ENCODE measurements around the gene FGFR3. TPM values are rescaled to one million over a fixed set of nuclear protein-coding genes. Genes with fewer than 3 reads are reported as not detected.
A peak's percentile ranks its signal among the peaks of the same experiment; 100 is the strongest.

Gene FGFR3
- total RNA-seq, 1 experiment from 2014 or later = 1.9 TPM

DNA sequence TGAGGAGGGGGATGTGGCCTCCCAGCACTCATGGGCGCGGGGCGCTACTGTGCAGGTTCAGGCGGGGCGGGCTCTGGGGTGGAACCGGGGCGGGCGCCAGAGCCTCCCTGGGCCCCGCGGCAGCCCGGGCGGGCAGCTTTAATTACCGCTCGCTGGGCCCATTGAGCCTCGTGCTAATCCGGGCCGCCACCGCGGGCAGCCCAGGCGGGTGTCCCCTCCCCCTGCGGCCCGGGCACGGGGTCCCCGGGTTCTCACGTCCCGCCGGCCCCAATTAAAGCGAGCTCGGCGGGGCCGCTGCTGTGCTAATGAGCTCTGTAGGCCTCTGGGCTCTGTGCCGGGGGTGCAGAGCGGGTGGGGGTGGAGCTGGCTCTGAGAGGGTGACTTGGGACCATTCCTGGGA lies 22.8 kb upstream of the FGFR3 start:
- DNase-seq (ENCODE audit: low read depth) = no peak

DNA sequence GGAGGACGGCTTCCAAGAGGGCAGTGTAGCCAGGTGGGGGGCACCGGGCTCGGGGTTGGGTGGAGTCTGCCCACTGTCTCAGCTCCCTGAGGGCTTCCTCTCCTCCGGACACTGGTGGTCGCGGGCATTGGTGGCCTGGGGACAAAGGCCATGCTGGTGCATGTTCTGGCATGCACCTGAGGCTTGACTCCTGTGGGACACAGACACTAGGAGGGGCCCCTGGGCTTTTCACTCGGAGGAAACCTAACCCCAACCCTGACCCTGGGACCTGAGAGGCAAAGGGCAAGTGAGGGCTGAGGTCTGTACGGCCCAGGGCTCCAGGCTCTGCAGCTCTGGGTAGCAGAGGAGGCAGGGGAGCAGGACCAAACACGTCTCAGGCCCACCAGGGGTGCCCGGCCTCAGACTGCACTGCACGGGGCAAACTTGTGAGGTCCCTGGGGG lies 22.3 kb upstream of the FGFR3 start:
- no peak for DNase-seq (ENCODE audit: low read depth)

DNA sequence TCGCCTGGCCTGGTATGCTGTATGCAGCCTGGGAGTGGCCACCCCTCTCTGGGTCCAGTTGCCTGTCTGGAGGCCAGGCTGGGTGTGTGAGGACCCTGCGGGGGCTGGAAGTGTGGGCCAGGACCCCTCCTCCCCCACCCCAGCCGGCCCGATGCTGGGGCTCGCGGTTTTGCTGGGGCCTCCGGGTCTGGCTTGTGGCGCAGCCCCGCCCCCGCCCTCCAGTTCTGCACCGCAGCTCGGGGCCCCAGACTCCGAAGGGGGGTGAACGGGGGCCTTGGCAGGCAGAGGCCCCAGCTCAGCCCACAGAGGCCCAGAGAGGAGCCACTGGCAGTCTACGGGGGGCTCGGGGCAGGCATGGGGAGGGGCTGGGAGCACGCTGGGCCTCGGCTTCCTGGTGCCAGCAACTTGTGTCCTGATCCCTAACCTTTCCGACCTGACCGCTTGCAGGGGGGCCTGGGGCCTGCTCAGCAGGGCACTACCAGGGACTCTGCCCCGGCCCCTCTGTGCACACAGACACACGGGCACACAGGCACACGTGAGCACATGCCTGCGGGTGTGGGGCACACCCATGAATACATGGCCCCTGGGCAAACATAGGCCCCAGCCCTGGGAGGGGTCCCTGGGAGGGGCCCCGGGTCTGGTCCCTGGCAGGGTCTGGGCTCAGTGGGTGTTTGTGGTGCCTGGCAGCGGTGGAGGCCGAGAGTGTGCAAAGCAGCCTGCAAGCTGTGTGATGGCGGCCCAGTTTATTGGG lies 21.4 kb upstream of the FGFR3 start:
- no peak for DNase-seq (ENCODE audit: low read depth)

DNA sequence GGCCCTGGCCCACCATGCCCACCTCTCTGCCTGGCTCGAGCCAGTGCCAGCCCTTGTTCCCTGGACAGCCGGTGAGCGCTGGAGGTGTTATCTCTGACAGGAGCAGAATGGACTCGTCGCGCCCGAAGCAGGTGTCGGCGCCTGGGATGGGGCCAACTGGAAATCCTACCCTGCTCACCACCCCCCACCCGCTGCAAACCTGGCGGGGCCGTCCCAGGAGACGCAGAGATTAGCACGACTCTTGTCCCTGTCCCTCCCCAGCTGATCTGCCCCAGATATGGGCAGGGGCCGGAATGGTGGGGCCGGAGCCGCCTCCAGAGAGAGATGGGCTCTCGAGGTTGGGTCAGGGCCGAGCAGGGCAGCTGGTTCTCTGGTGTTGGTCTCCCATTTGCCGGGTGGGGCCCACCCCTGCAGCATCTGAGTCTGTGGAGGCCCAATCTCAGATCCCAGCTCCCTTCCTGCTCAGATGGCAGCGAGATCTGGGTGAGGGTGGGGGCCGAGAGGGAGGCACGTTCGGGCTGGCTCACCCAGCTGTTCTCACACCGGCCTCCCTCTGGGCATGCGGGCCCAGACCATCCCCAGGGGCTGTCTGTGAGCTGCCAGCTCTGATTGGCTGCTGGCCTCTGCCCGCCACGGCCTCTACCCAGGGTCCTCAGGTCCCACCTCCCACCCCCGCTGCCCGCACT lies 20.1 kb upstream of the FGFR3 start:
- no peak for DNase-seq (ENCODE audit: low read depth)

- DNase-seq (ENCODE audit: low read depth) = no peak
Measured at GRCh38 chr4:1773754-1774153, 19.3 kb upstream of the FGFR3 start.

GRCh38 chr4:1775731-1776500 lies 17.2 kb upstream of the FGFR3 start:
- DNase-seq (ENCODE audit: low read depth) = peak; percentile 53

- DNase-seq (ENCODE audit: low read depth) = no peak
Measured at GRCh38 chr4:1776521-1777161, 16.5 kb upstream of the FGFR3 start.

- DNase-seq (ENCODE audit: low read depth) = peak; percentile 72
Measured at GRCh38 chr4:1777822-1778641, 15.1 kb upstream of the FGFR3 start.

GRCh38 chr4:1778642-1779392 lies 14.3 kb upstream of the FGFR3 start:
- no peak for DNase-seq (ENCODE audit: low read depth)

- no peak for DNase-seq (ENCODE audit: low read depth)
Measured at GRCh38 chr4:1779588-1780382, 13.3 kb upstream of the FGFR3 start.

DNA sequence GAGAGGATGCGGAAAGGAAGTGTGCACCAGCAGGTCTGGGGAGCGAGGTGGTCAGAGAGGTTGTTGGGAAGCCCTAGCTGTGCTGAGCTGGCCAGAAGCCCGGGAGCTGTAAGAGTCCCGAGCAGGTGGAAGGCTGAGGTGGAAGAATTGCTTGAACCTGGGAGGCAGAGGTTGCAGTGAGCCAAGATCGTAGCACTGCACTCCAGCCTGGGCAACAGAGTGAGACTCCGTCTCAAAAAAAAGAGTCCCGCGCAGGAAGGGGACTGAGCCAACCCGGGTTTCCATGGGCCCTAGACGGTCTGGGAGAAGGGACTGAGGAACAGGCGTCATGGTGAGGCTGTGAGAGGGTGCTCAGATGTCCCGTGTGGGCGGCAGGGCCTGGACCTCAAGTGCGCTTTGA lies 12.7 kb upstream of the FGFR3 start:
- no peak for DNase-seq (ENCODE audit: low read depth)

DNA sequence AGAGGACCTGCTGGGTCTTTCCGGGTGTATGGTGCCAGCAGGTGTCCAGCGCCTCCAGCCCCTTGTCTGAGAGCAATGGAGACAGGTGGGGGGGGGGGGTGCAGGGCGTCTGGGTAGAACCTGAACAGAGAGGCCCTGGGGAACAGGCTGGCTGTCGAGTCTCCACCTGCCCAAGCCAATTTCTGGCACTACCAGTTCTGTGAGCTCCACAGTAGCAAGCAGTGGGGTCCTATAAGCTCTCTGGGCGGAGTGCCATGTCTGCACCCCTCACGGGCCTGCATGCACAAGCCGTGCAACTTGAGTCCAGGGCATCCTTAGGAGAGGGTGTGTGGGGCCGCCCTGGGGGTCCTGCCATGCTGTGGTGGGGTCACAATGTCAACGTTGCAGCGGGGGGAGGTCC lies 10.1 kb upstream of the FGFR3 start:
- DNase-seq (ENCODE audit: low read depth) = no peak

- peak; percentile 32 for DNase-seq (ENCODE audit: low read depth)
Measured at GRCh38 chr4:1783970-1784369, 9.1 kb upstream of the FGFR3 start.

GRCh38 chr4:1784395-1784788 lies 8.7 kb upstream of the FGFR3 start:
- no peak for DNase-seq (ENCODE audit: low read depth)

GRCh38 chr4:1784789-1785591 lies 8.1 kb upstream of the FGFR3 start:
- DNase-seq (ENCODE audit: low read depth) = no peak

DNA sequence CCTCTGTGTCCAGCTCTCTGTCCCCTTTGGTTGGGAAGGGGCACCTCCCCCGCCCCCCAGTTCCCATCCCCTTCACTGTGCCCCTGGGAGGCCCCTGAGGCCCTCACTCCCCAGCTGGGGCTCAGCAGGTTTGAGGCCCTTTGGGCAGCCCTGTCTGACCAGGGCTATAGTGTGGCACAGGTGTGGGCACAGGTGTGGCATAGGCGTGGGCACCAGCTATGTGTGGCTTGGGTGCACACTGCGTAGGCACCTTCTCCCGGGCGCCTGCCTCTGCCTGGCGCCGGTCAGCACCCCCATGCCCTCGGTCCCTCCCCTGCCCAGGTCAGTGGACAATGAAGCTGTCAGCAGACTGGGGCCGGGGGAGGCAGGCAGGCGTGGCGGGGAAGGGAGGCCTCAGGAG lies 7.5 kb upstream of the FGFR3 start:
- DNase-seq (ENCODE audit: low read depth) = no peak

GRCh38 chr4:1786544-1787362 lies 6.3 kb upstream of the FGFR3 start:
- no peak for DNase-seq (ENCODE audit: low read depth)
